GM12878 (cell line): Measurements from ENCODE around the gene SLF1. TPM values are rescaled to one million over a fixed set of nuclear protein-coding genes. Genes with fewer than 3 reads are reported as not detected.

Experiments used
- ATAC-seq: fragments of 200-7000 bp; cut with Tn5 transposase; 3 replicates; pipeline ENCODE4 v1.9.1; 2020; ENCODE audit warnings: mild to moderate bottlenecking, moderate library complexity
- Bru-seq: library from RNA; stranded (reverse); fragments of 400-500 nt; gene quantifications from one replicate; lab custom pipeline; 2021; lab: Mats Ljungman, UMichigan
- BruChase-seq, 2 experiments: library from RNA; stranded (reverse); fragments of 400-500 nt; gene quantifications; one replicate each; lab custom pipeline; 2021; lab: Mats Ljungman, UMichigan
- BruUV-seq: library from RNA; stranded (reverse); fragments of 400-500 nt; replicated peaks from 2 replicates; lab custom pipeline; 2021; lab: Mats Ljungman, UMichigan
- CTCF ChIA-PET: fragments of 300-600 bp; sonication (Branson Sonifier 250); formaldehyde crosslinking; extraction: SDS; loops from one replicate; lab custom pipeline; 2021; ENCODE audit warnings: inconsistent platforms; lab: Yijun Ruan, JAX
- POLR2A ChIA-PET: fragments of 350-600 bp; formaldehyde crosslinking; extraction: SDS; loops from one replicate; lab custom pipeline; 2021; ENCODE audit warnings: inconsistent platforms; lab: Charles Lee
- RAD21 ChIA-PET: fragments of 300-600 bp; sonication (Branson Sonifier 250); formaldehyde crosslinking; loops from one replicate; lab custom pipeline; 2023; ENCODE audit warnings: antibody characterized with exemption; ENCODE audit not compliant: unreplicated experiment; lab: Charles Lee
- SMC1A ChIA-PET: fragments of 300-600 bp; sonication (Branson Sonifier 250); formaldehyde crosslinking; loops from one replicate; lab custom pipeline; 2023; ENCODE audit not compliant: unreplicated experiment, uncharacterized antibody; lab: Charles Lee
- DNase-seq: peaks from one replicate; pipeline ENCODE4 v3.0.0-alpha.2; 2011; ENCODE audit warnings: low read depth, low spot score
- FAIRE-seq: peaks from 3 replicates; lab custom pipeline; 2011; peaks lifted over from hg19 to GRCh38; lab: Jason Lieb, UNC
- H2AFZ ChIP-seq: 2 replicates; pipeline ENCODE4 v1.6.0; 2011; ENCODE audit warnings: low read depth, low read length, control low read depth; ENCODE audit not compliant: control insufficient read depth
- H3K27ac ChIP-seq: 2 replicates; pipeline ENCODE4 v1.5.1; 2011; ENCODE audit warnings: control low read depth; ENCODE audit not compliant: control insufficient read depth, insufficient read depth
- H3K27me3 ChIP-seq, 2 experiments: replicated peaks in 1 of 2; 2 replicates each; pipeline versions ENCODE4 v1.6.0 to v1.6.1; 2011; ENCODE audit warnings: low read length in 1 of 2; ENCODE audit not compliant: control insufficient read depth in 2 of 2, insufficient read depth in 2 of 2
- H3K36me3 ChIP-seq, 2 experiments: 2 replicates each; pipeline ENCODE4 v1.5.1; 2011; ENCODE audit warnings: low read length in 1 of 2; ENCODE audit not compliant: control insufficient read depth in 2 of 2, insufficient read depth in 2 of 2
- H3K4me1 ChIP-seq: 2 replicates; pipeline ENCODE4 v1.6.1; 2011; ENCODE audit warnings: mild to moderate bottlenecking, low read length, moderate library complexity, mixed read lengths; ENCODE audit not compliant: control insufficient read depth, insufficient read depth
- H3K4me2 ChIP-seq: 2 replicates; pipeline ENCODE4 v1.6.0; 2011; ENCODE audit warnings: control low read depth; ENCODE audit not compliant: control insufficient read depth, insufficient read depth
- H3K4me3 ChIP-seq: fragments of 200-600 bp; sonication (generic); 2 replicates; pipeline ENCODE4 v1.5.1; 2016
- H3K79me2 ChIP-seq: 2 replicates; pipeline ENCODE4 v1.6.0; 2011; ENCODE audit warnings: low read length; ENCODE audit not compliant: control insufficient read depth, insufficient read depth
- H3K9ac ChIP-seq: 2 replicates; pipeline ENCODE4 v1.8.0; 2011; ENCODE audit warnings: low read length, control low read depth, mixed read lengths; ENCODE audit not compliant: control insufficient read depth, insufficient read depth
- H3K9me3 ChIP-seq: replicated peaks from 3 replicates; pipeline ENCODE4 v1.5.1; 2011; ENCODE audit warnings: mild to moderate bottlenecking, low read length; ENCODE audit not compliant: control insufficient read depth, insufficient read depth
- H4K20me1 ChIP-seq: 2 replicates; pipeline ENCODE4 v1.6.0; 2011; ENCODE audit not compliant: control insufficient read depth, insufficient read depth
- CBX5 ChIP-seq: sonication (generic); IDR thresholded peaks from 2 replicates; pipeline ENCODE4 v1.6.1; 2016; ENCODE audit warnings: low read depth, moderate library complexity, mild to moderate bottlenecking, inconsistent platforms
- CHD1 ChIP-seq: IDR thresholded peaks from 2 replicates; pipeline ENCODE4 v1.6.1; 2012; ENCODE audit warnings: low read depth, low read length, improper control_type of control experiment
- NBN ChIP-seq: fragments of 450-650 bp; IDR thresholded peaks from 2 replicates; pipeline ENCODE4 v1.6.1; 2016
- PRDM15 ChIP-seq: fragments of 450-650 bp; formaldehyde crosslinking; IDR thresholded peaks from 2 replicates; pipeline ENCODE4 v1.4.0; 2020; ENCODE audit warnings: mild to moderate bottlenecking, moderate library complexity
- RUNX3 ChIP-seq: IDR thresholded peaks from 2 replicates; pipeline ENCODE4 v1.6.1; 2012; ENCODE audit warnings: low read length, inconsistent platforms
- TAF1 ChIP-seq: IDR thresholded peaks from 2 replicates; pipeline ENCODE4 v1.6.1; 2011; ENCODE audit warnings: mild to moderate bottlenecking, low read depth, low read length, borderline replicate concordance
- ZNF274 ChIP-seq: IDR thresholded peaks from one replicate; pipeline ENCODE4 v1.8.0; 2011; ENCODE audit not compliant: insufficient read length, insufficient read depth
- WGBS: methylation state at CpG from one replicate; pipeline ENCODE4 v1.1.6; 2016; ENCODE audit warnings: low lambda C conversion rate; ENCODE audit not compliant: insufficient replicate concordance, insufficient coverage; ENCODE audit errors: missing lambda C conversion rate; 5-methylcytosine and 5-hydroxymethylcytosine counted together
- in situ Hi-C: fragments of 300-500 bp; cut with MboI; formaldehyde crosslinking; loops from 9 replicates; pipeline ENCODE4 v1.14.3; 2018; ENCODE audit warnings: mixed read lengths
- intact Hi-C: fragments of 100-400 bp; cut with micrococcal nuclease; formaldehyde crosslinking; loops from one replicate; pipeline ENCODE4 v1.14.2; 2022; ENCODE audit not compliant: unreplicated experiment
- long read RNA-seq, 2 experiments: library from polyadenylated mRNA; unstranded; transcript quantifications; one replicate each; pipeline ENCODE4 v2.0.0, GENCODE V29; 2019 to 2020
- polyA minus RNA-seq, 3 experiments: library from RNA; depleted of rRNA, polyadenylated mRNA; stranded (reverse); fragments of >200 nt; gene quantifications; 2 replicates each; pipeline ENCODE4 v1.2.3, GENCODE V29; 2011
- polyA plus RNA-seq, 11 experiments: library from polyadenylated mRNA; depleted of rRNA in 4 of 11; unstranded in 6 of 11; stranded (reverse) in 5 of 11; fragments of >200 nt; fragmentation: Nextera tagmentation in 4 of 11; fragmentation: Illumina TruSeq in 1 of 11; extraction: Ambion mirVana in 4 of 11; extraction: Trizol in 1 of 11; gene quantifications; 1 replicate in 1 of 11; 2 replicates in 10 of 11; pipeline versions ENCODE4 v1.2.1 to v1.2.3, GENCODE V29; 2011 to 2016; ENCODE audit warnings: inconsistent platforms in 2 of 11, missing spikeins in 2 of 11, low read depth in 1 of 11
- total RNA-seq, 4 experiments: library from RNA; depleted of rRNA in 3 of 4; stranded (reverse); fragments of >200 nt in 3 of 4; fragmentation: Illumina TruSeq in 1 of 4; extraction: Trizol in 1 of 4; gene quantifications; 2 replicates each; pipeline versions ENCODE4 v1.2.1 to v1.2.3, GENCODE V29; 2013 to 2021
- TF ChIP-seq, protein P1 (sequence below): IDR thresholded peaks from 2 replicates; pipeline ENCODE4 v1.6.1; 2011; ENCODE audit warnings: low read depth, mild to moderate bottlenecking, low read length, moderate library complexity, borderline replicate concordance; ENCODE audit errors: extremely low read depth
- TF ChIP-seq, protein P2 (sequence below): fragments of 450-650 bp; IDR thresholded peaks from 2 replicates; pipeline ENCODE4 v1.6.1; 2018; ENCODE audit warnings: mild to moderate bottlenecking, low read depth, moderate library complexity; ENCODE audit not compliant: partially characterized antibody

SLF1 gene
- 33.3 and 37.8 TPM in 2 replicates for total RNA-seq (2013; cell fraction: nucleolus; rRNA removed)
- 9.9 and 11.9 TPM in 2 replicates for total RNA-seq (2014; rRNA removed)
- total RNA-seq (2014; rRNA removed; fragmentation: Illumina TruSeq; extraction: Trizol), result 11.8 and 12.7 TPM in 2 replicates
- 8.1 and 8.5 TPM in 2 replicates for total RNA-seq (2021)
- polyA plus RNA-seq (2011; ENCODE audit: low read depth), result 2.0 TPM
- polyA plus RNA-seq (2011; rRNA removed), result 12.8 and 24.8 TPM in 2 replicates
- 4.2 and 4.4 TPM in 2 replicates for polyA plus RNA-seq (2011; cell fraction: cytosol; rRNA removed)
- 14.8 and 17.7 TPM in 2 replicates for polyA plus RNA-seq (2011; cell fraction: nucleus; rRNA removed)
- 2.5 and 4.7 TPM in 2 replicates for polyA plus RNA-seq (2012)
- 9.5 and 10.2 TPM in 2 replicates for polyA plus RNA-seq (2014; fragmentation: Illumina TruSeq; extraction: Trizol)
- polyA plus RNA-seq (2014; fragmentation: Nextera tagmentation; extraction: Ambion mirVana), result 10 to 100 TPM; 14.1 to 27.0 TPM
- 15.0 and 19.2 TPM in 2 replicates for polyA plus RNA-seq (2014; rRNA removed)
- polyA plus RNA-seq (2016; fragmentation: Nextera tagmentation; extraction: Ambion mirVana), result 10 to 100 TPM; 18.6 to 21.2 TPM
- 9.7 and 17.0 TPM in 2 replicates for polyA minus RNA-seq (2011; rRNA and poly(A)+ RNA removed)
- 13.4 and 21.6 TPM in 2 replicates for polyA minus RNA-seq (2011; cell fraction: cytosol; rRNA and poly(A)+ RNA removed)
- polyA minus RNA-seq (2011; cell fraction: nucleus; rRNA and poly(A)+ RNA removed), result 21.4 and 31.0 TPM in 2 replicates
- Bru-seq, nascent RNA, result percentile 66 among the genes with signal in this experiment
- percentile 63 among the genes with signal in this experiment for BruChase-seq, experiment 1, labeled RNA remaining after a 6-hour chase
- percentile 68 among the genes with signal in this experiment for BruChase-seq, experiment 2, labeled RNA remaining after a 2-hour chase
- long read RNA-seq, experiment 1, partial matches to known transcripts, result 9 of 10 reads
- long read RNA-seq, experiment 1, other reads (novel, unspliced or antisense), result 1 of 10 reads
- long read RNA-seq, experiment 2, partial matches to known transcripts, result 81 of 95 reads
- long read RNA-seq, experiment 2, other reads (novel, unspliced or antisense), result 14 of 95 reads

DNA sequence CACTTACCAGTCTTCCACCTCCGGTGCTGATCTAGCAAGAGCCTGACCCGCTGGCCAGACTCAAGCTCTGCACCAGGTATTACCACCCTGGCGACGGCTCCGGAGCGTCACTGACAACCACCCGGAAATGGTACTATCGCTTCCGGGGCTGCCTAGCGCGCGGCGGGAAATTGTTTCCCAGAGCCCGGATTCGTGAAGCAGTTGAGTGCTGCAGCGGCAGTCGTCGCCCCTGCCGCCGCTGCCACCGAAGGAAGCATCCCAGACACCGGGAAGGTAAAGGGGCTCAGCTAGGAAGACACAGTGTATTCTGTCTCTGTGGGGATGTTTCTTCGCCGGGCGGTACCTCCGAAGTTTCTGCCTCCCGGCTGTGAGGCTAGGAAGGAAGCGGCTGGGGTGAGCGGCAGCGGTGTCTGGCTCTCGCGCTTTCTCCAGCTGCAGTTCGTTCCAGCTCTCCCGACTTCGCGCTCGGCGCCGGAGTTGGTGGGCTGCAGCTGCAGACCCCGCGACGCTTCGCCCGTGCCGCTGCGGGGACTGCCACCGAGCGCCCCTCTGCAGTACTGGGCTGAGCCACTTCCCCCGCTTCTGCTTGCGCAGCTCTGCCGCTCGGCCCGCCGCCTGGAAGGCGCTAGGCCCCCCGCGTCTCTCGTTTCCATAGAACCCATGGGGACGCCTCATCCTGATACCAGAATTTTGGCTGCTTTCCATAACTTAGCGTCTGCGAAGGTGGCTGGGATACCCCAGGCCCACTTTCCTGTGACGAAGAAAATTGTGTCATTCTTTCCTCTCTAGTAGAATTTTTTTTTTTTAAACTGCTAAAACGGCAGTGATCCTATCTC lies at the start of gene SLF1, which contains the start of gene KIAA0825:
TSS of gene SLF1 (plus strand) at position 177 of the 836 bp plus-strand sequence. CDS start 10,142 bp downstream, outside the sequence.
TSS of gene KIAA0825 (minus strand) at position 112 of the 836 bp plus-strand sequence. CDS start 81,478 bp downstream, outside the sequence.
- Histone ChIP-seq H2AFZ (peak within 1 kb of the TSS; percentile 99), H3K4me2 (peak within 1 kb of the TSS; percentile 75), H3K27me3 (no peaks in the 10 kb centered on the region), H4K20me1 (no peaks in the 10 kb centered on the region), H3K9me3 (no peaks in the 10 kb centered on the region; the same call in 2 of the 3 replicates), H3K9ac (peak within 1 kb of the TSS; percentile 71), H3K27ac (peak within 1 kb of the TSS; percentile 45), H3K36me3 (no peaks in the 10 kb centered on the region), H3K4me3 (peak within 1 kb of the TSS; percentile 79), H3K79me2 (peaks cover 36% of the 10 kb centered on the region), H3K4me1 (peaks cover 3% of the 10 kb centered on the region)
- intact Hi-C loops (loop anchor here (2.0 to 5.0 kb wide), 3 partner anchors 84 to 234 kb away; no protein-coding TSS in a partner anchor), in situ Hi-C loops (loop anchor here (10.0 kb wide), 1 partner anchor 456 kb away; no protein-coding TSS in a partner anchor)
- ChIA-PET SMC1A (interaction anchor here (0.6 to 3.0 kb wide), 9 partner anchors 11 to 119 kb away, joined by 3 to 13 read pairs (median 3); no protein-coding TSS in a partner anchor), CTCF (interaction anchor here (0.7 to 2.8 kb wide), 7 partner anchors 11 to 214 kb away, joined by 3 to 9 read pairs (median 3); no protein-coding TSS in a partner anchor), RAD21 (interaction anchor here (0.6 to 2.6 kb wide), 8 partner anchors 11 to 231 kb away, joined by 3 to 7 read pairs (median 4); no protein-coding TSS in a partner anchor), POLR2A (interaction anchor here (0.8 to 1.5 kb wide), 5 partner anchors 36 to 128 kb away, joined by 3 to 6 read pairs (median 4); no protein-coding TSS in a partner anchor)
- TSS peak; percentile 62 for BruUV-seq
- under 1% methylated on average over 63 of the region's 63 CpGs for WGBS
- no peak for FAIRE-seq
- DNase-seq, result peak; percentile 39
- ATAC-seq, result peak; percentile 94
- TF ChIP-seq PRDM15 (CRISPR knock-in tag), result no peak
- TF ChIP-seq RUNX3, result peak; percentile 12; the same call in 1 of the 2 replicates
- TF ChIP-seq, protein P1, sequence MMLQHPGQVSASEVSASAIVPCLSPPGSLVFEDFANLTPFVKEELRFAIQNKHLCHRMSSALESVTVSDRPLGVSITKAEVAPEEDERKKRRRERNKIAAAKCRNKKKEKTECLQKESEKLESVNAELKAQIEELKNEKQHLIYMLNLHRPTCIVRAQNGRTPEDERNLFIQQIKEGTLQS, result no peak
- peak; percentile 75; the same call in 1 of the 2 replicates for TF ChIP-seq CBX5
- TF ChIP-seq TAF1, result peak; percentile 74
- TF ChIP-seq NBN, result peak; percentile 79; the same call in 1 of the 2 replicates
- TF ChIP-seq, protein P2, sequence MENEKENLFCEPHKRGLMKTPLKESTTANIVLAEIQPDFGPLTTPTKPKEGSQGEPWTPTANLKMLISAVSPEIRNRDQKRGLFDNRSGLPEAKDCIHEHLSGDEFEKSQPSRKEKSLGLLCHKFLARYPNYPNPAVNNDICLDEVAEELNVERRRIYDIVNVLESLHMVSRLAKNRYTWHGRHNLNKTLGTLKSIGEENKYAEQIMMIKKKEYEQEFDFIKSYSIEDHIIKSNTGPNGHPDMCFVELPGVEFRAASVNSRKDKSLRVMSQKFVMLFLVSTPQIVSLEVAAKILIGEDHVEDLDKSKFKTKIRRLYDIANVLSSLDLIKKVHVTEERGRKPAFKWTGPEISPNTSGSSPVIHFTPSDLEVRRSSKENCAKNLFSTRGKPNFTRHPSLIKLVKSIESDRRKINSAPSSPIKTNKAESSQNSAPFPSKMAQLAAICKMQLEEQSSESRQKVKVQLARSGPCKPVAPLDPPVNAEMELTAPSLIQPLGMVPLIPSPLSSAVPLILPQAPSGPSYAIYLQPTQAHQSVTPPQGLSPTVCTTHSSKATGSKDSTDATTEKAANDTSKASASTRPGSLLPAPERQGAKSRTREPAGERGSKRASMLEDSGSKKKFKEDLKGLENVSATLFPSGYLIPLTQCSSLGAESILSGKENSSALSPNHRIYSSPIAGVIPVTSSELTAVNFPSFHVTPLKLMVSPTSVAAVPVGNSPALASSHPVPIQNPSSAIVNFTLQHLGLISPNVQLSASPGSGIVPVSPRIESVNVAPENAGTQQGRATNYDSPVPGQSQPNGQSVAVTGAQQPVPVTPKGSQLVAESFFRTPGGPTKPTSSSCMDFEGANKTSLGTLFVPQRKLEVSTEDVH, result peak; percentile 100
- no peak for TF ChIP-seq CHD1
- no peak for TF ChIP-seq ZNF274
